Caco-2 (cell line): ENCODE data around the gene PALM. TPM values are rescaled to one million over a fixed set of nuclear protein-coding genes. Genes with fewer than 3 reads are reported as not detected.

Experiments used
- BruUV-seq: library from RNA; stranded (reverse); fragments of 400-500 nt; replicated peaks from 2 replicates; lab custom pipeline; 2021; lab: Mats Ljungman, UMichigan
- CTCF ChIA-PET: fragments of 300-600 bp; sonication (Branson Sonifier 250); formaldehyde crosslinking; loops from one replicate; lab custom pipeline; 2022; ENCODE audit warnings: antibody characterized with exemption; lab: Charles Lee
- POLR2A ChIA-PET: fragments of 300-600 bp; sonication (Branson Sonifier 250); formaldehyde crosslinking; loops from one replicate; lab custom pipeline; 2022; ENCODE audit warnings: antibody characterized with exemption; lab: Charles Lee
- DNase-seq, 2 experiments: peaks; one replicate each; pipeline versions ENCODE4 v3.0.0 to v3.0.0-alpha.2; 2020 to 2022
- H3K27me3 ChIP-seq: replicated peaks from 2 replicates; pipeline ENCODE4 v1.6.0; 2011; ENCODE audit warnings: low read length; ENCODE audit not compliant: control insufficient read depth, insufficient read depth
- H3K36me3 ChIP-seq: 2 replicates; pipeline ENCODE4 v1.5.1; 2011; ENCODE audit warnings: low read length; ENCODE audit not compliant: control insufficient read depth, insufficient read depth
- H3K4me1 ChIP-seq: fragments of 250-450 bp; sonication (Bioruptor Pico); 2 replicates; pipeline ENCODE4 v1.5.1; 2020; ENCODE audit warnings: mild to moderate bottlenecking
- H3K4me3 ChIP-seq: 2 replicates; pipeline ENCODE4 v1.5.1; 2011; ENCODE audit warnings: low read depth, mild to moderate bottlenecking, control low read depth, low read length
- H3K9me3 ChIP-seq: fragments of 250-450 bp; sonication (Bioruptor Pico); 2 replicates; pipeline ENCODE4 v1.5.1; 2020; ENCODE audit warnings: mild to moderate bottlenecking, moderate library complexity
- H3K27ac Mint-ChIP-seq: one replicate; pipeline ENCODE4 v1.8.0; 2022; ENCODE audit warnings: mixed read lengths; ENCODE audit not compliant: unreplicated experiment
- H3K27me3 Mint-ChIP-seq: one replicate; pipeline ENCODE4 v1.8.0; 2022; ENCODE audit warnings: mixed read lengths; ENCODE audit not compliant: insufficient read depth, unreplicated experiment
- H3K36me3 Mint-ChIP-seq: one replicate; pipeline ENCODE4 v1.8.0; 2022; ENCODE audit warnings: mild to moderate bottlenecking, mixed read lengths; ENCODE audit not compliant: insufficient read depth, unreplicated experiment
- H3K4me1 Mint-ChIP-seq: one replicate; pipeline ENCODE4 v1.8.0; 2022; ENCODE audit warnings: low read depth, mixed read lengths; ENCODE audit not compliant: unreplicated experiment
- H3K4me3 Mint-ChIP-seq: one replicate; pipeline ENCODE4 v1.8.0; 2022; ENCODE audit warnings: mild to moderate bottlenecking, moderate library complexity, mixed read lengths; ENCODE audit not compliant: unreplicated experiment
- H3K9me3 Mint-ChIP-seq: one replicate; pipeline ENCODE4 v1.8.0; 2022; ENCODE audit warnings: mixed read lengths; ENCODE audit not compliant: unreplicated experiment
- CTCF ChIP-seq, 2 experiments: fragments of 200-600 bp in 1 of 2; IDR thresholded peaks; 1 replicate in 1 of 2; 2 replicates in 1 of 2; pipeline versions ENCODE4 v1.5.1 to v1.8.0; 2011 to 2022; ENCODE audit warnings: antibody characterized with exemption in 1 of 2, control low read depth in 1 of 2, inconsistent platforms in 1 of 2, low read depth in 1 of 2, low read length in 1 of 2, mild to moderate bottlenecking in 1 of 2, moderate library complexity in 1 of 2; ENCODE audit not compliant: insufficient read depth in 1 of 2, severe bottlenecking in 1 of 2, unreplicated experiment in 1 of 2
- intact Hi-C: fragments of 100-400 bp; cut with micrococcal nuclease; formaldehyde crosslinking; loops from one replicate; pipeline ENCODE4 v1.10.0; 2022; ENCODE audit not compliant: unreplicated experiment
- total RNA-seq: library from RNA; stranded (reverse); gene quantifications from 2 replicates; pipeline ENCODE4 v1.2.3, GENCODE V29; 2022

PALM gene
- total RNA-seq, 1 experiment from 2014 or later: 16.1 TPM

- Histone ChIP-seq H3K9me3 (peaks cover 17% of the 10 kb centered on the region), H3K4me3 (no peak overlapping the region), H3K36me3 (no peaks in the 10 kb centered on the region), H3K27me3 (no peaks in the 10 kb centered on the region), H3K4me1 (peaks cover 7% of the 10 kb centered on the region)
- BruUV-seq: no TSS peak
- Mint-ChIP-seq H3K27me3 (no peaks in the 10 kb centered on the region), H3K27ac (no peak overlapping the region), H3K4me1 (no peaks in the 10 kb centered on the region), H3K4me3 (no peak overlapping the region), H3K9me3 (no peaks in the 10 kb centered on the region), H3K36me3 (peaks cover 27% of the 10 kb centered on the region)
- DNase-seq: no peak
- ChIA-PET CTCF (no interaction called here), POLR2A (interaction anchor here (0.6 kb wide), 1 partner anchor 523 kb away, joined by 3 read pairs; the partner anchor contains the start of gene CIRBP)
- intact Hi-C loops: no loop called here
- TF ChIP-seq CTCF (IDR thresholded peaks at IDR 0.05; ENCODE audit: insufficient read depth in 1 of 2, low read depth in 1 of 2, low read length in 1 of 2, severe bottlenecking in 1 of 2, unreplicated experiment in 1 of 2): no peak
Observed at GRCh38 chr19:746208-746819, 37.6 kb downstream of the PALM start.

- no peak for DNase-seq
- Mint-ChIP-seq H3K27ac (no peak overlapping the region), H3K9me3 (no peaks in the 10 kb centered on the region), H3K36me3 (peaks cover 27% of the 10 kb centered on the region), H3K4me1 (no peaks in the 10 kb centered on the region), H3K4me3 (no peak overlapping the region), H3K27me3 (no peaks in the 10 kb centered on the region)
- ChIA-PET POLR2A (no interaction called here), CTCF (no interaction called here)
- Histone ChIP-seq H3K4me3 (no peak overlapping the region), H3K9me3 (peaks cover 17% of the 10 kb centered on the region), H3K4me1 (peaks cover 8% of the 10 kb centered on the region), H3K27me3 (no peaks in the 10 kb centered on the region), H3K36me3 (no peaks in the 10 kb centered on the region)
- intact Hi-C loops: no loop called here
- TF ChIP-seq CTCF (IDR thresholded peaks at IDR 0.05; ENCODE audit: insufficient read depth in 1 of 2, low read depth in 1 of 2, low read length in 1 of 2, severe bottlenecking in 1 of 2, unreplicated experiment in 1 of 2): no peak
- BruUV-seq: no TSS peak
Observed at GRCh38 chr19:746956-747355, 38.2 kb downstream of the PALM start.

GRCh38 chr19:747432-748273 lies 38.9 kb downstream of the PALM start:
- intact Hi-C loops: no loop called here
- H3K27me3 Mint-ChIP-seq: no peaks in the 10 kb centered on the region
- CTCF ChIA-PET: no interaction called here

More at GRCh38 chr19:747432-748273, 38.9 kb downstream of the PALM start:
- Mint-ChIP-seq H3K4me1 (no peaks in the 10 kb centered on the region), H3K27ac (no peak overlapping the region), H3K9me3 (no peaks in the 10 kb centered on the region), H3K36me3 (peaks cover 23% of the 10 kb centered on the region), H3K4me3 (no peak overlapping the region)
- TF ChIP-seq CTCF (IDR thresholded peaks at IDR 0.05; ENCODE audit: insufficient read depth in 1 of 2, low read depth in 1 of 2, low read length in 1 of 2, severe bottlenecking in 1 of 2, unreplicated experiment in 1 of 2): no peak
- Histone ChIP-seq H3K9me3 (peaks cover 17% of the 10 kb centered on the region), H3K27me3 (no peaks in the 10 kb centered on the region), H3K4me1 (peaks cover 10% of the 10 kb centered on the region), H3K36me3 (no peaks in the 10 kb centered on the region), H3K4me3 (no peak overlapping the region)
- DNase-seq: no peak
- POLR2A ChIA-PET: no interaction called here
- no TSS peak for BruUV-seq
